PFSK-1 (cell line): ENCODE results near the gene TAF5.

Source experiments
- POLR2AphosphoS5 ChIP-seq: IDR thresholded peaks from 2 replicates; pipeline ENCODE4 v1.6.1; 2012; ENCODE audit warnings: low read depth, mild to moderate bottlenecking, control low read depth, low read length, moderate library complexity
- SIN3A ChIP-seq: IDR thresholded peaks from 2 replicates; pipeline ENCODE4 v1.6.1; 2012; ENCODE audit warnings: mild to moderate bottlenecking, low read length, moderate library complexity, borderline replicate concordance; ENCODE audit not compliant: insufficient read depth
- TAF1 ChIP-seq: IDR thresholded peaks from 2 replicates; pipeline ENCODE4 v1.6.1; 2012; ENCODE audit warnings: low read length, control low read depth, borderline replicate concordance; ENCODE audit not compliant: insufficient read depth
- TF ChIP-seq, protein P1 (sequence below), 2 experiments: IDR thresholded peaks; 2 replicates each; pipeline versions ENCODE4 v1.6.1 to v1.8.0; 2011 to 2012; ENCODE audit warnings: low read depth in 2 of 2, low read length in 2 of 2, control low read depth in 1 of 2, inconsistent platforms in 1 of 2, mild to moderate bottlenecking in 1 of 2, moderate library complexity in 1 of 2; ENCODE audit not compliant: insufficient read depth in 1 of 2

DNA sequence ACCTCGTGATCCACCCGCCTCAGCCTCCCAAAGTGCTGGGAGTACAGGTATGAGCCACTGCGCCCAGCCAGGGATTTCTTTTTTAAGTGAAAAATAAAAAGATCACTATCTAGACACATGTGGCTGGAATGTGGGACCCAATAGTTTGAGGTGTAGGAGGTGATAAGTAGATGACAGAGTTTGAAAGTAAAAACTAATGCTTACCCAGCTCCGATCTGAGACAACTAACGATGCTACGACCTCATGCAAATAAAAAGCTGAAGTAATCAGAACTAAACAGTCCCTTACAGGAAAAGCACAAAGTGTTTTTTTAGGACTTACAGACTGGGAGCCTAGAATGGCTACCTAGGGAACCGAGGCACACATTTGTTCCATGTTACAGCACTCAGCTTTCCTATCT is 39.9 kb upstream of the TAF5 start:
- no peak for TF ChIP-seq SIN3A
- TF ChIP-seq, protein P1, sequence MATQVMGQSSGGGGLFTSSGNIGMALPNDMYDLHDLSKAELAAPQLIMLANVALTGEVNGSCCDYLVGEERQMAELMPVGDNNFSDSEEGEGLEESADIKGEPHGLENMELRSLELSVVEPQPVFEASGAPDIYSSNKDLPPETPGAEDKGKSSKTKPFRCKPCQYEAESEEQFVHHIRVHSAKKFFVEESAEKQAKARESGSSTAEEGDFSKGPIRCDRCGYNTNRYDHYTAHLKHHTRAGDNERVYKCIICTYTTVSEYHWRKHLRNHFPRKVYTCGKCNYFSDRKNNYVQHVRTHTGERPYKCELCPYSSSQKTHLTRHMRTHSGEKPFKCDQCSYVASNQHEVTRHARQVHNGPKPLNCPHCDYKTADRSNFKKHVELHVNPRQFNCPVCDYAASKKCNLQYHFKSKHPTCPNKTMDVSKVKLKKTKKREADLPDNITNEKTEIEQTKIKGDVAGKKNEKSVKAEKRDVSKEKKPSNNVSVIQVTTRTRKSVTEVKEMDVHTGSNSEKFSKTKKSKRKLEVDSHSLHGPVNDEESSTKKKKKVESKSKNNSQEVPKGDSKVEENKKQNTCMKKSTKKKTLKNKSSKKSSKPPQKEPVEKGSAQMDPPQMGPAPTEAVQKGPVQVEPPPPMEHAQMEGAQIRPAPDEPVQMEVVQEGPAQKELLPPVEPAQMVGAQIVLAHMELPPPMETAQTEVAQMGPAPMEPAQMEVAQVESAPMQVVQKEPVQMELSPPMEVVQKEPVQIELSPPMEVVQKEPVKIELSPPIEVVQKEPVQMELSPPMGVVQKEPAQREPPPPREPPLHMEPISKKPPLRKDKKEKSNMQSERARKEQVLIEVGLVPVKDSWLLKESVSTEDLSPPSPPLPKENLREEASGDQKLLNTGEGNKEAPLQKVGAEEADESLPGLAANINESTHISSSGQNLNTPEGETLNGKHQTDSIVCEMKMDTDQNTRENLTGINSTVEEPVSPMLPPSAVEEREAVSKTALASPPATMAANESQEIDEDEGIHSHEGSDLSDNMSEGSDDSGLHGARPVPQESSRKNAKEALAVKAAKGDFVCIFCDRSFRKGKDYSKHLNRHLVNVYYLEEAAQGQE (IDR thresholded peaks at IDR 0.05; ENCODE audit: insufficient read depth in 1 of 2, low read depth in 2 of 2, low read length in 2 of 2), result no peak
- no peak for TF ChIP-seq POLR2AphosphoS5
- TF ChIP-seq TAF1, result no peak
